SK-N-SH (cell line): ENCODE results near the gene U2AF1L4. TPM values are rescaled to one million over a fixed set of nuclear protein-coding genes. Genes with fewer than 3 reads are reported as not detected.

Source experiments
- CTCF ChIA-PET: fragments of 300-600, 350-600 bp; formaldehyde crosslinking; extraction: SDS; loops from one replicate; lab custom pipeline; 2021; lab: Yijun Ruan, JAX
- POLR2A ChIA-PET: fragments of 350-600 bp; sonication (Branson Sonifier 250); formaldehyde crosslinking; extraction: SDS; loops from one replicate; lab custom pipeline; 2020; ENCODE audit warnings: antibody characterized with exemption, inconsistent platforms; lab: Yijun Ruan, JAX
- DNase-seq: peaks from one replicate; pipeline ENCODE4 v3.0.0; 2012
- H2AFZ ChIP-seq: fragments of 200-600 bp; sonication (generic); 2 replicates; pipeline ENCODE4 v1.8.1; 2016; ENCODE audit warnings: antibody characterized with exemption, mild to moderate bottlenecking, low read depth
- H3F3A ChIP-seq: fragments of 200-600 bp; sonication (generic); replicated peaks from 2 replicates; pipeline ENCODE3; 2016; ENCODE audit warnings: antibody characterized with exemption, mild to moderate bottlenecking; ENCODE audit not compliant: insufficient read depth
- H3K27ac ChIP-seq, 2 experiments: fragments of 200-500 bp in 1 of 2; fragments of 200-600 bp in 1 of 2; sonication (Bioruptor generic) in 1 of 2; sonication (generic), shearing (Covaris generic) in 1 of 2; 2 replicates each; pipeline versions ENCODE4 v1.5.1 to v1.6.1; 2014 to 2016; ENCODE audit warnings: low read depth in 2 of 2, inconsistent platforms in 1 of 2, low read length in 1 of 2, mild to moderate bottlenecking in 1 of 2, mixed read lengths in 1 of 2
- H3K27me3 ChIP-seq: fragments of 200-600 bp; sonication (generic), shearing (Covaris generic); 2 replicates; pipeline ENCODE4 v1.6.1; 2016; ENCODE audit warnings: mixed run types; ENCODE audit not compliant: insufficient read depth
- H3K36me3 ChIP-seq, 2 experiments: fragments of 200-500 bp in 1 of 2; fragments of 200-600 bp in 1 of 2; sonication (Bioruptor generic) in 1 of 2; sonication (generic) in 1 of 2; replicated peaks in 1 of 2; 2 replicates each; pipeline versions ENCODE3 to v1.5.1; 2014 to 2016; ENCODE audit warnings: low read length in 1 of 2, mild to moderate bottlenecking in 1 of 2; ENCODE audit not compliant: insufficient read depth in 2 of 2, control insufficient read depth in 1 of 2
- H3K4me1 ChIP-seq, 2 experiments: fragments of 200-500 bp in 1 of 2; fragments of 200-600 bp in 1 of 2; sonication (Bioruptor generic) in 1 of 2; sonication (generic), shearing (Covaris generic) in 1 of 2; 2 replicates each; pipeline versions ENCODE4 v1.5.1 to v1.6.1; 2014 to 2016; ENCODE audit warnings: low read depth in 1 of 2, low read length in 1 of 2, mixed run types in 1 of 2; ENCODE audit not compliant: insufficient read depth in 2 of 2, control insufficient read depth in 1 of 2
- H3K4me2 ChIP-seq: fragments of 200-600 bp; sonication (generic), shearing (Covaris generic); 2 replicates; pipeline ENCODE4 v1.6.1; 2017; ENCODE audit warnings: mixed run types
- H3K4me3 ChIP-seq, 2 experiments: fragments of 200-500 bp in 1 of 2; fragments of 200-600 bp in 1 of 2; sonication (Bioruptor generic) in 1 of 2; sonication (generic), shearing (Covaris generic) in 1 of 2; 2 replicates each; pipeline versions ENCODE4 v1.5.1 to v1.8.1; 2014 to 2016; ENCODE audit warnings: low read depth in 2 of 2, inconsistent platforms in 1 of 2, low read length in 1 of 2, mild to moderate bottlenecking in 1 of 2, mixed read lengths in 1 of 2, moderate library complexity in 1 of 2
- H3K79me2 ChIP-seq: fragments of 200-600 bp; sonication (generic); 2 replicates; pipeline ENCODE4 v1.8.1; 2017; ENCODE audit warnings: mild to moderate bottlenecking; ENCODE audit not compliant: insufficient read depth
- H3K9ac ChIP-seq: fragments of 200-600 bp; sonication (generic); 2 replicates; pipeline ENCODE4 v1.6.1; 2017; ENCODE audit warnings: mixed run types
- H3K9me2 ChIP-seq: fragments of 200-600 bp; sonication (generic); 2 replicates; pipeline ENCODE4 v1.6.1; 2017; ENCODE audit warnings: mixed run types
- H3K9me3 ChIP-seq: fragments of 200-600 bp; sonication (generic); 2 replicates; pipeline ENCODE4 v1.6.1; 2017; ENCODE audit warnings: mixed run types, mild to moderate bottlenecking, moderate library complexity
- H4K20me1 ChIP-seq: fragments of 200-600 bp; sonication (generic); 2 replicates; pipeline ENCODE4 v1.6.1; 2017; ENCODE audit warnings: mild to moderate bottlenecking, mixed run types; ENCODE audit not compliant: insufficient read depth
- CHD2 ChIP-seq: fragments of 150-350 bp; IDR thresholded peaks from 2 replicates; pipeline ENCODE4 v1.6.1; 2018; ENCODE audit warnings: low read length; ENCODE audit not compliant: partially characterized antibody
- CTCF ChIP-seq: fragments of 200-600 bp; sonication (generic); IDR thresholded peaks from 2 replicates; pipeline ENCODE4 v1.6.1; 2017; ENCODE audit warnings: antibody characterized with exemption, mild to moderate bottlenecking, moderate library complexity
- FOSL2 ChIP-seq: IDR thresholded peaks from 2 replicates; pipeline ENCODE4 v1.4.0; 2012; ENCODE audit warnings: low read depth, mild to moderate bottlenecking, moderate library complexity, borderline replicate concordance
- FOXJ3 ChIP-seq: sonication (generic); formaldehyde crosslinking; IDR thresholded peaks from 2 replicates; pipeline ENCODE4 v1.5.1; 2020; ENCODE audit warnings: mild to moderate bottlenecking, missing genetic modification reagents
- FOXM1 ChIP-seq: IDR thresholded peaks from 2 replicates; pipeline ENCODE4 v1.4.0; 2012; ENCODE audit warnings: low read depth, mild to moderate bottlenecking
- IRF3 ChIP-seq: fragments of 150-350 bp; IDR thresholded peaks from 2 replicates; pipeline ENCODE4 v1.6.1; 2016; ENCODE audit warnings: mild to moderate bottlenecking, low read depth, low read length
- MXI1 ChIP-seq: IDR thresholded peaks from 2 replicates; pipeline ENCODE4 v1.6.1; 2012; ENCODE audit warnings: mild to moderate bottlenecking, low read depth, low read length, improper control_type of control experiment
- NFIC ChIP-seq: IDR thresholded peaks from 2 replicates; pipeline ENCODE4 v1.4.0; 2012; ENCODE audit warnings: borderline replicate concordance
- NRF1 ChIP-seq: IDR thresholded peaks from 2 replicates; pipeline ENCODE4 v1.6.1; 2012; ENCODE audit warnings: low read depth, mild to moderate bottlenecking, low read length
- PBX3 ChIP-seq: IDR thresholded peaks from 2 replicates; pipeline ENCODE4; 2012
- SMC3 ChIP-seq: IDR thresholded peaks from 2 replicates; pipeline ENCODE4 v1.6.1; 2012; ENCODE audit warnings: low read depth, low read length, improper control_type of control experiment
- TAF1 ChIP-seq: IDR thresholded peaks from 2 replicates; pipeline ENCODE4 v1.6.1; 2012; ENCODE audit warnings: low read depth, mild to moderate bottlenecking, low read length, moderate library complexity, borderline replicate concordance
- TCF12 ChIP-seq: IDR thresholded peaks from 2 replicates; pipeline ENCODE4 v1.4.0; 2012
- whole genome bisulfite sequencing: methylation state at CpG from one replicate; pipeline ENCODE4 v1.1.6; 2017; ENCODE audit warnings: low lambda C conversion rate; 5-methylcytosine and 5-hydroxymethylcytosine counted together
- polyA plus RNA-seq, 3 experiments: library from polyadenylated mRNA; depleted of rRNA; stranded (reverse); fragments of >200 nt; gene quantifications; 2 replicates each; pipeline ENCODE4 v1.2.3, GENCODE V29; 2012

U2AF1L4 gene
- polyA plus RNA-seq, 1 of the 3 experiments (the other 2 are of a cell fraction), result 25.9 TPM

- Histone ChIP-seq H3K9me2 (no peaks in the 10 kb centered on the region), H3K27me3 (no peaks in the 10 kb centered on the region), H3K27ac (no peak overlapping the region), H3K79me2 (no peaks in the 10 kb centered on the region), H3K4me3 (no peak overlapping the region), H3K4me1 (no peaks in the 10 kb centered on the region), H3K36me3 (peaks cover 7 to 82% of the 10 kb centered on the region in 2 experiments), H3K9ac (no peak overlapping the region), H2AFZ (no peak overlapping the region), H3F3A (no peaks in the 10 kb centered on the region), H4K20me1 (no peaks in the 10 kb centered on the region), H3K4me2 (no peak overlapping the region), H3K9me3 (no peaks in the 10 kb centered on the region)
- ChIA-PET CTCF (no interaction called here), POLR2A (no interaction called here)
- no peak for DNase-seq
- 94% methylated on average over 17 of the region's 21 CpGs for WGBS
- TF ChIP-seq NRF1 (no peak), FOXJ3 (CRISPR knock-in tag) (no peak), CTCF (no peak)
Measured at GRCh38 chr19:35731779-35732405, 13.3 kb downstream of the U2AF1L4 start.

- CTCF ChIA-PET, result no interaction called here
- peaks cover 8 to 79% of the 10 kb centered on the region in 2 experiments for H3K36me3 ChIP-seq
- H3K9ac ChIP-seq, result no peak overlapping the region
Measured at GRCh38 chr19:35731353-35731752, 13.9 kb downstream of the U2AF1L4 start.

GRCh38 chr19:35730326-35730725 is 14.9 kb downstream of the U2AF1L4 start:
- WGBS, result 96% methylated on average over 17 of the region's 18 CpGs
- ChIA-PET POLR2A (interaction anchor here (0.6 to 1.6 kb wide), 2 partner anchors 10 to 266 kb away, joined by 3 to 7 read pairs; no protein-coding TSS in a partner anchor), CTCF (no interaction called here)
- no peak for TF ChIP-seq TCF12
- no peak for TF ChIP-seq SMC3
- no peak for TF ChIP-seq NFIC
- no peak for TF ChIP-seq FOSL2
- no peak for TF ChIP-seq MXI1
- TF ChIP-seq IRF3, result no peak
- TF ChIP-seq CHD2, result no peak
- no peak for TF ChIP-seq PBX3
- TF ChIP-seq TAF1, result no peak
- Histone ChIP-seq H3K36me3 (peaks cover 14 to 83% of the 10 kb centered on the region in 2 experiments), H3K27me3 (no peaks in the 10 kb centered on the region), H3K4me1 (no peaks in the 10 kb centered on the region), H3K9me3 (no peaks in the 10 kb centered on the region), H2AFZ (no peak overlapping the region), H3K27ac (no peak overlapping the region), H3K9ac (no peak overlapping the region), H3K79me2 (no peaks in the 10 kb centered on the region), H3K4me2 (no peak overlapping the region), H3F3A (no peaks in the 10 kb centered on the region), H3K4me3 (no peak overlapping the region), H3K9me2 (no peaks in the 10 kb centered on the region), H4K20me1 (no peaks in the 10 kb centered on the region)
- no peak for DNase-seq

More at GRCh38 chr19:35731353-35731752, 13.9 kb downstream of the U2AF1L4 start:
- no peak overlapping the region for H3K4me2 ChIP-seq
- H2AFZ ChIP-seq, result no peak overlapping the region
- H3K79me2 ChIP-seq, result no peaks in the 10 kb centered on the region
- no peak for DNase-seq
- no peak for TF ChIP-seq FOXM1
- H3K9me3 ChIP-seq, result no peaks in the 10 kb centered on the region
- no peak overlapping the region for H3K4me3 ChIP-seq
- no peaks in the 10 kb centered on the region for H3F3A ChIP-seq
- no peak overlapping the region for H3K27ac ChIP-seq
- no peaks in the 10 kb centered on the region for H3K9me2 ChIP-seq
- POLR2A ChIA-PET, result interaction anchor here (1.6 kb wide), 1 partner anchor 9 kb away, joined by 7 read pairs; no protein-coding TSS in a partner anchor
- no peaks in the 10 kb centered on the region for H3K4me1 ChIP-seq
- H4K20me1 ChIP-seq, result no peaks in the 10 kb centered on the region
- 92% methylated on average over 9 of the region's 9 CpGs for WGBS
- no peaks in the 10 kb centered on the region for H3K27me3 ChIP-seq
